Tibial nerve (tissue), 4 donors: ENCODE measurements around the gene DYRK1A. TPM values are rescaled to one million over a fixed set of nuclear protein-coding genes. Genes with fewer than 3 reads are reported as not detected.

Source experiments
- DNase-seq, 2 donors: peaks; one replicate each; pipeline ENCODE4 v3.0.0-alpha.2; 2019; ENCODE audit warnings: low spot score in 2 of 2
- H3K27ac ChIP-seq, 4 donors: fragments of 200-600 bp; sonication (generic) in 3 of 4; one replicate each; pipeline ENCODE4 v1.5.1; 2017 to 2019; ENCODE audit warnings: mild to moderate bottlenecking in 1 of 4
- H3K27me3 ChIP-seq, 2 donors: fragments of 200-600 bp; sonication (generic) in 1 of 2; one replicate each; pipeline versions ENCODE4 v1.5.1 to v1.6.0; 2017 to 2019
- H3K36me3 ChIP-seq, 3 donors: fragments of 200-600 bp; sonication (generic); one replicate each; pipeline ENCODE4 v1.5.1; 2018 to 2019
- H3K4me1 ChIP-seq, 4 donors: fragments of 200-600 bp; sonication (generic) in 3 of 4; one replicate each; pipeline ENCODE4 v1.5.1; 2017 to 2019
- H3K4me3 ChIP-seq, 4 donors: fragments of 200-600 bp; sonication (generic) in 3 of 4; one replicate each; pipeline ENCODE4 v1.5.1; 2017 to 2019; ENCODE audit warnings: mild to moderate bottlenecking in 1 of 4, moderate library complexity in 1 of 4
- H3K9me3 ChIP-seq, 4 donors: fragments of 200-600 bp; sonication (generic) in 3 of 4; one replicate each; pipeline ENCODE4 v1.5.1; 2017 to 2019
- CTCF ChIP-seq, 5 experiments: fragments of 200-600 bp in 3 of 5; fragments of 450-650 bp in 2 of 5; sonication (generic) in 3 of 5; IDR thresholded peaks; one replicate each; pipeline ENCODE4 v1.5.1; 2016 to 2019; ENCODE audit warnings: antibody characterized with exemption in 5 of 5, mild to moderate bottlenecking in 3 of 5, moderate library complexity in 2 of 5
- EP300 ChIP-seq, 2 donors: sonication (generic); formaldehyde crosslinking; IDR thresholded peaks; one replicate each; pipeline ENCODE4 v1.6.1; 2017; ENCODE audit warnings: antibody characterized with exemption in 2 of 2, mild to moderate bottlenecking in 1 of 2
- POLR2A ChIP-seq, 2 donors: fragments of 450-650 bp; IDR thresholded peaks; one replicate each; pipeline ENCODE4 v1.6.1; 2017; ENCODE audit warnings: antibody characterized with exemption in 2 of 2, mild to moderate bottlenecking in 2 of 2, moderate library complexity in 2 of 2
- WGBS, 2 donors: methylation state at CpG; one replicate each; pipeline ENCODE4 v1.1.5; 2018; 5-methylcytosine and 5-hydroxymethylcytosine counted together
- total RNA-seq, 4 donors: library from RNA; depleted of rRNA; stranded (reverse); fragments of >200 nt; gene quantifications; one replicate each; pipeline ENCODE4 v1.1.0, GENCODE V29; 2016

DYRK1A gene
- total RNA-seq, 4 donors from 2014 or later: 65.8 to 81.6 (median 68.2) TPM

- H3K36me3 ChIP-seq: no peaks in the 10 kb centered on the region
- no peaks in the 10 kb centered on the region for H3K9me3 ChIP-seq
- TF ChIP-seq POLR2A (IDR thresholded peaks at IDR 0.05) (peak; percentile 50 to 75), CTCF (IDR thresholded peaks at IDR 0.05) (peak; percentile 32 to 72 (median 54)), EP300 (IDR thresholded peaks at IDR 0.05) (peak; percentile 58 to 84)
- H3K27ac ChIP-seq: peak overlapping the region; percentile 85 to 96 (median 89)
- peaks cover 0 to 16% (median 8%) of the 10 kb centered on the region in 4 donors for H3K4me1 ChIP-seq
- H3K27me3 ChIP-seq: no peaks in the 10 kb centered on the region
- DNase-seq: peak; percentile 81 to 83
- WGBS, 2 donors: 4 to 6% methylated on average over 21 to 32 of the region's 67 CpGs
- H3K4me3 ChIP-seq: peak overlapping the region; percentile 75 to 95 (median 78)
These were observed 197.2 kb downstream of the DYRK1A start for GRCh38 chr21:37563641-37564340.

DNA sequence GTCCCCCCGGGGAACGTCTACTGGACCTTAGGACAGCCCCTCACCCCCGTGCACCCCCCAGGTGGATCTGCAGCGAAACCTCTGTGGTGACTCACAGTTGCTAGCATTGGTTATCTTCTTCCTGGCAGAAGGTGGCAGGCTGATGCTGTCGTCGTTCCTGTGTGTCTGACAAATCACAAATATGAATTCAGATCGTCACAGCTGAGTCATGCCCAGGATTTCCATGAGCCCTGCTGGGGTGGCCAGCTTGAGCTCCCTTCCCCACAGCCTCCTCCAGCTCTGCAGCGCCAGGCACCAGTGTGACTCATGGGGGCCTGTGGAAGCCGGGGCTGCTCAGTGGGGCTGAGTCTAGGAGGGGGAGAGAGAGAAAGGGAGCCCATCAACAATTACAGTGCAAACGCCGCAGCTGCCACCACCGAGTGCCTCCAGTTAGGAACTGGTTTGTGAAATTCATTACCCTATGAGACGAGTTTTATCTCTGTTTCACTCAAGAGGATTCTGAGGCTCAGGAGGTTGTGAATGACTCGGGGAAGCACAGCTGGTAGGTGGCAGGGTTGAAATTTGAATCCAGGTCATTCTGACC is 197.9 kb downstream of the DYRK1A start:
- WGBS, 2 donors: 20 to 29% methylated on average over 11 to 14 of the region's 14 CpGs
- H3K27me3 ChIP-seq: no peaks in the 10 kb centered on the region
- H3K9me3 ChIP-seq: no peaks in the 10 kb centered on the region
- DNase-seq: peak; percentile 27 to 55
- TF ChIP-seq POLR2A (IDR thresholded peaks at IDR 0.05) (no peak), EP300 (IDR thresholded peaks at IDR 0.05) (no peak), CTCF (IDR thresholded peaks at IDR 0.05) (no peak)
- no peaks in the 10 kb centered on the region for H3K36me3 ChIP-seq
- H3K27ac ChIP-seq: peak overlapping the region; percentile 85 to 96 (median 89)
- peak overlapping the region; percentile 75 to 95 (median 78) for H3K4me3 ChIP-seq
- H3K4me1 ChIP-seq: peaks cover 0 to 16% (median 8%) of the 10 kb centered on the region in 4 donors

DNA sequence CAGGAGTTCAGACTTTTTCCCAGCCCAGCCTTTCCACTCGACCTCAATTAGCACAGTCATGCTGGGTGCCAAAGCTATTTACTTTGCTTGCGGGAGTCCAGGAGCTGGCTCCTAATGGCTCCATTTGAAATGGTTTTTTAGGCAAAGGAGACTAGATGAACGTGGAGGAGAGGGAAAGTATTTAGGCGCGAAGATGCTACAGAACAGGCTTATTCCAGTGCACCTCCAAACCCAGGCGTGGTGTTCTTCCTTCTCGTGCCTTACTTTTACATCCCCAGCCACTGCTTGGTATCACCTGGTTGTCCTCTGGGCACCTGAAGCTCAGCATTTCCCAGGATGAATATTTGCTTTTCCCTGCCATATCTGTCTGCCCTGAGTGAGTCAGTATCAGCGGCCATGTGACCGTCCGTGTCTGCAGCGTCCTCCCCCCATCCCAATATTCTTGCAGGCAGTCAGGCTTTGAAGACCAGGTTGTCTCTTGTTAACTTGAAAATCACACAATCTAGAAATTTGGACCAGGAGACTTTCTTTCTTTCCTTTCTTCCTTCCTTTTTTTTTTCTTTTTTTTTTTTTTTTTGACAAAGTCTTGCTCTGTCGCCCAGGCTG is 198.5 kb downstream of the DYRK1A start:
- Histone ChIP-seq H3K27me3 (no peaks in the 10 kb centered on the region), H3K4me3 (peak overlapping the region; percentile 75 to 95 (median 78)), H3K27ac (peak overlapping the region; percentile 85 to 96 (median 89)), H3K9me3 (no peaks in the 10 kb centered on the region), H3K4me1 (peaks cover 0 to 16% (median 8%) of the 10 kb centered on the region in 4 donors), H3K36me3 (no peaks in the 10 kb centered on the region)
- no peak for DNase-seq
- no peak for TF ChIP-seq CTCF (IDR thresholded peaks at IDR 0.05)
- 76 to 80% methylated on average over 12 of the region's 12 CpGs for WGBS, 2 donors

DNA sequence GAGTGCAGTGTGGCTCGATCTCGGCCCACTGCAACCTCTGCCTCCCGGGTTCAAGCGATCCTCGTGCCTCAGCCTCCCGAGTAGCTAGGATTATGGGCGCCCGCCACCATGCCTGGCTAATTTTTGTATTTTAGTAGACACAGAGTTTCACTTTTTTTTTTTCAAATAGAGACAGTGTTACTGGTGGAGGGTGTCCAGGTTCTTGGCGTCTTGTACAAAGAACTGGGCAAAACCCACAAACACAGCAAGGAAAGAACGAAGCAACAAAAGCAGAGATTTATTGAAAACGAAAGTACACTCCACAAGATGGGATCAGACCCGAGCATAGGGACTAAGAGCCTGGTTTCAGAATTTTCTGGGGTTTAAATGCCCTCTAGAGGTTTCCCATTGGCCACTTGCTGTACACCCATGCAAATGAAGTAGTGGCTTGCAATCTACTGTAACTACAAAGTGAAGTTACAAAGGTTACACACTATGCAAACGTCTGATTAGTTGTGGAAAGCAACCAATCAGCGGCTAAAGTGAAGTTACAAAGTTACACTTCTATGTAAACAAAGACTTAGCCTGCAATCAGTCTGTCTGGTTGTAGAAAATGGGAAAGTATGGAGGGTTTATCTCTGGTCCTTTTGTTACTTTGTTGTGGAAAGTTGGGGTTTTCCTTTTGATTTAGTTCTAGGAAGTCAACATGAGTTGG is 199.1 kb downstream of the DYRK1A start:
- no peak for DNase-seq
- Histone ChIP-seq H3K27me3 (no peaks in the 10 kb centered on the region), H3K27ac (peak overlapping the region in 1 of 4 donors; percentile 92), H3K4me1 (peaks cover 0 to 16% (median 8%) of the 10 kb centered on the region in 4 donors), H3K4me3 (no peak overlapping the region), H3K36me3 (no peaks in the 10 kb centered on the region), H3K9me3 (no peaks in the 10 kb centered on the region)
- no peak for TF ChIP-seq EP300 (IDR thresholded peaks at IDR 0.05)
- TF ChIP-seq CTCF (IDR thresholded peaks at IDR 0.05): no peak
- no peak for TF ChIP-seq POLR2A (IDR thresholded peaks at IDR 0.05)
- WGBS, 2 donors: 81 to 85% methylated on average over 14 of the region's 14 CpGs
